NCI-H128 (cell line): Measurements from ENCODE around the gene SPATS1.
"Not testable (repeated sequence)": the region's sequence is repeated elsewhere in the genome, so short reads cannot be mapped to it uniquely, and the experiment has no call there.

Experiments
- DNase-seq: peaks from one replicate; lab custom pipeline; 2025; ENCODE audit not compliant: unreplicated experiment; lab: John Stamatoyannopoulos, UW

Gene SPATS1

GRCh38 chr6:44341095-44341890, 1.2 kb upstream of the SPATS1 start:
- DNase-seq: no peak

- no peak for DNase-seq
Measured at GRCh38 chr6:44342052-44342451, 398 bp upstream of the SPATS1 start.

GRCh38 chr6:44346818-44347217, 4.4 kb downstream of the SPATS1 start:
- DNase-seq: not testable (repeated sequence)

GRCh38 chr6:44349904-44350649, 7.6 kb downstream of the SPATS1 start:
- DNase-seq: no peak

GRCh38 chr6:44350650-44350994, 8.2 kb downstream of the SPATS1 start:
- DNase-seq: not testable (repeated sequence)

- DNase-seq: no peak
Measured at GRCh38 chr6:44352259-44352658, 9.8 kb downstream of the SPATS1 start.

GRCh38 chr6:44353336-44353735, 10.9 kb downstream of the SPATS1 start:
- no peak for DNase-seq

- no peak for DNase-seq
Measured at GRCh38 chr6:44355640-44356039, 13.2 kb downstream of the SPATS1 start.

- DNase-seq: no peak
Measured at GRCh38 chr6:44356487-44356886, 14.0 kb downstream of the SPATS1 start.

GRCh38 chr6:44359973-44360372, 17.5 kb downstream of the SPATS1 start:
- DNase-seq: no peak

- no peak for DNase-seq
Measured at GRCh38 chr6:44361947-44362346, 19.5 kb downstream of the SPATS1 start.

GRCh38 chr6:44363377-44363926, 21.0 kb downstream of the SPATS1 start:
- no peak for DNase-seq

- DNase-seq: no peak
Measured at GRCh38 chr6:44366781-44367180, 24.3 kb downstream of the SPATS1 start.

GRCh38 chr6:44367681-44368080, 25.2 kb downstream of the SPATS1 start:
- no peak for DNase-seq

GRCh38 chr6:44373051-44373450, 30.6 kb downstream of the SPATS1 start:
- no peak for DNase-seq

GRCh38 chr6:44373787-44374186, 31.3 kb downstream of the SPATS1 start:
- DNase-seq: no peak

GRCh38 chr6:44375071-44375470, 32.6 kb downstream of the SPATS1 start:
- DNase-seq: no peak

- DNase-seq: no peak
Measured at GRCh38 chr6:44377484-44377883, 35.0 kb downstream of the SPATS1 start.

GRCh38 chr6:44377971-44378370, 35.5 kb downstream of the SPATS1 start:
- DNase-seq: no peak

- no peak for DNase-seq
Measured at GRCh38 chr6:44381739-44382138, 39.3 kb downstream of the SPATS1 start.

GRCh38 chr6:44386364-44386928, 44.0 kb downstream of the SPATS1 start:
- DNase-seq: no peak

GRCh38 chr6:44386929-44387345, 44.5 kb downstream of the SPATS1 start:
- no peak for DNase-seq
